BLaER1 treated with 17β-estradiol and CSF1 and Interleukin-3, amounts not matched to agents 10 nM and 100 nM (cell line): ENCODE results near the gene ADCY4.

Source experiments
- H3K27ac ChIP-seq, 11 experiments: shearing (Covaris generic); formaldehyde crosslinking; 2 replicates each; pipeline ENCODE4 v1.8.1; 2022
- H3K27me3 ChIP-seq, 11 experiments: shearing (Covaris generic); formaldehyde crosslinking; 2 replicates each; pipeline ENCODE4 v1.8.1; 2022
- H3K36me3 ChIP-seq, 11 experiments: shearing (Covaris generic); formaldehyde crosslinking; 2 replicates each; pipeline ENCODE4 v1.8.1; 2022
- H3K4me1 ChIP-seq, 10 experiments: shearing (Covaris generic); formaldehyde crosslinking; 2 replicates each; pipeline ENCODE4 v1.8.1; 2022
- H3K4me2 ChIP-seq, 11 experiments: shearing (Covaris generic); formaldehyde crosslinking; 2 replicates each; pipeline ENCODE4 v1.8.1; 2022
- H3K4me3 ChIP-seq, 10 experiments: shearing (Covaris generic); formaldehyde crosslinking; 2 replicates each; pipeline ENCODE4 v1.8.1; 2022
- H3K9ac ChIP-seq, 11 experiments: shearing (Covaris generic); formaldehyde crosslinking; 2 replicates each; pipeline ENCODE4 v1.8.1; 2022
- H3K9me3 ChIP-seq, 11 experiments: shearing (Covaris generic); formaldehyde crosslinking; replicated peaks in 1 of 11; 2 replicates each; pipeline ENCODE4 v1.8.1; 2022
- H4K20me1 ChIP-seq, 11 experiments: shearing (Covaris generic); formaldehyde crosslinking; 2 replicates each; pipeline ENCODE4 v1.8.1; 2022
- Cebpa-rat ChIP-seq, 11 experiments: shearing (Covaris generic); IDR thresholded peaks; 2 replicates each; pipeline ENCODE4 v1.8.1; 2022

ADCY4 gene

DNA sequence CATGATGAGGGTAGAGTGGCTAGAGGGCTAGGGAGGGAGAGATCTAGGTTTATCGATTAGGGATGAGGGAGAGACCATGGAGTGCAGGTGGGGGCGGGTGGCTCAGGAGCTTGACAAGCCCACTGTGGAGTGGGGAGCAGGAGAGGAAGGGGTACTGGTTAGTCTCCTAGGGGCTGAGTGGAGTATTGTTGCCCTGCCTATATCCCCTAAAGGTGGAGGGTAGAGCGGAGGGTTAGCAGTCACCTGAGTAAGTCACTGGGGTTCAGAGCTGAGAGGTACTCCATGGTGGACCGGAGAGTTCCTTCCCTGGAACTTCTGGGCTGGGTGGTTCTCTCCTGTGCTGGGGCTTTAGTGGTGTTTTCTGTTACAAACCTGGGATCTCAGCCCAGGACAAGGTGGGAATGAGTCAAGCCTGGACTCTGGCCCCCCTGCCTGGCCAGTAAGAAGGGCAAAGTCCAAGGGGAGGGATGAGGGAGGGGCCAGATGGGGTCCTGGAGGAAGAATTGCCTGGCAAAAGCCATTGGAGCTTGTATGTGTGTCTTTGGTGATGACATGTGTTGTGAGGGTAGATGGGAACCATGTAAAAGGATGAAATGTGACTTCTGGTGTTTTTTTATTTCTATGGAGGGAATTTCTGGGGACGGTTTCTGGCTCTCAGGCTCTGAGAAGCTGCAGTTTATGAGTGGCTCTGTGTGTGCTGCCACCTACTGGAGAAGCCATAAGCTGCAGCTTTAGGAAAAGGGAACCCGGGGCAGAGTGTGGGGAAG, 27.1 kb downstream of the ADCY4 start, which contains the start of gene CIDEB:
TSS of gene CIDEB (minus strand) at position 403 of the 767 bp plus-strand sequence. CDS start at position 284, 119 bp downstream.
- Histone ChIP-seq H3K4me2 (peak within 1 kb of the TSS; percentile 23 to 100 (median 96); a peak in 21 of 22 replicates), H3K36me3 (peaks cover 51 to 77% (median 65%) of the 10 kb centered on the region in 11 experiments), H3K9me3 (no peaks in the 10 kb centered on the region), H3K27me3 (no peaks in the 10 kb centered on the region), H3K9ac (peak within 1 kb of the TSS in 9 of 11 experiments; percentile 22 to 91 (median 88); a peak in 11 of 22 replicates), H3K27ac (peak within 1 kb of the TSS in 9 of 11 experiments; percentile 9 to 93 (median 22); a peak in 12 of 22 replicates), H4K20me1 (peaks cover 0 to 69% (median 24%) of the 10 kb centered on the region in 11 experiments; a peak in 13 of 22 replicates), H3K4me1 (peaks cover 47 to 60% (median 52%) of the 10 kb centered on the region in 10 experiments), H3K4me3 (peak within 1 kb of the TSS in 3 of 10 experiments; percentile 70 to 80 (median 75); a peak in 4 of 20 replicates)
- TF ChIP-seq Cebpa-rat (IDR thresholded peaks at IDR 0.05) = no peak

DNA sequence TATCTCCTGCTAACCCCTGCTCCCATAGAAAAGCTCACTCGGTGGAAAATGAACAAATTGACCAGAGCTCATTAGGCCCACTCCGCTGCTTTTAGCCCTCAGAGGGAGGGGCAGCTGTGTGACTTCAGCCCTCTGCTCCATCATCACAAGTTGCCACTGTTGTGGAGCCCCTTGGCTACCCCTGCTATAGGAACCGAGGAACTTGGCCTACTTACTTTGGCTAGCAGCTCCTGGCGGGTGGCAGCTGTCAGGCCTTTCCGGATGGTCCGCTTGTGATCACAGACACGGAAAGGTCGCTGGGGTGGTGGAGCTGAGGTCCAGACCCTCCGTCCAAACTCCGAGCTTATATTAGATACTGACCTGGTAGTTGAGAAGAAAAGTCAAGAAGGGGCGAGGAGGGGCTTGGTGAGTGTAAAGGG, 27.7 kb downstream of the ADCY4 start:
- peaks cover 41 to 56% (median 47%) of the 10 kb centered on the region in 10 experiments for H3K4me1 ChIP-seq
- no peaks in the 10 kb centered on the region for H3K27me3 ChIP-seq
- no peaks in the 10 kb centered on the region for H3K9me3 ChIP-seq
- no peak overlapping the region for H3K4me3 ChIP-seq
- no peak for TF ChIP-seq Cebpa-rat (IDR thresholded peaks at IDR 0.05)
- H3K4me2 ChIP-seq = 0 out of 22 replicates have a peak overlapping the region, but pooled peaks of 1 of the 11 experiments have one; percentile 100
- peaks cover 57 to 83% (median 71%) of the 10 kb centered on the region in 11 experiments for H3K36me3 ChIP-seq
- H3K27ac ChIP-seq = peak overlapping the region in 1 of 11 experiments; percentile 23; a peak in 2 of 22 replicates
- H4K20me1 ChIP-seq = peaks cover 0 to 75% (median 30%) of the 10 kb centered on the region in 11 experiments; a peak in 13 of 22 replicates
- peak overlapping the region in 5 of 11 experiments; percentile 2 to 40 (median 22); a peak in 3 of 22 replicates for H3K9ac ChIP-seq

DNA sequence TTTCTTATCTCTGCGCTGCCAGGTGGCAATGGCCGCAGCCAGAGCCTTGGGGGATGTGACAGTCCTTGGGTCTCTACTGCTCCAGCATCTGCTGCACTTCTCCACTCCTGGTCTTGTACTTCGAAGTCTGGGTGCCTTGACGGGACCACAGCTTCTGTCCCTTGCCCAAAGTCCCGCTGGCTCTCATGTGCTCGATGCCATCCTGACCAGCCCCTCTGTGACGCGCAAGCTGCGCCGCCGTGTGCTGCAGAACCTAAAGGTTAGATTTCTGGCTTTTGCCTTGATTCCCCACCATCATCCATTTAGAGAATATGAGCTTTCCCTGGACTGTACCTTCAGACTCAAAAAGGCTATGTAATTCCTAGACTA, 30.9 kb downstream of the ADCY4 start:
- H3K36me3 ChIP-seq = peaks cover 68 to 82% (median 78%) of the 10 kb centered on the region in 11 experiments

DNA sequence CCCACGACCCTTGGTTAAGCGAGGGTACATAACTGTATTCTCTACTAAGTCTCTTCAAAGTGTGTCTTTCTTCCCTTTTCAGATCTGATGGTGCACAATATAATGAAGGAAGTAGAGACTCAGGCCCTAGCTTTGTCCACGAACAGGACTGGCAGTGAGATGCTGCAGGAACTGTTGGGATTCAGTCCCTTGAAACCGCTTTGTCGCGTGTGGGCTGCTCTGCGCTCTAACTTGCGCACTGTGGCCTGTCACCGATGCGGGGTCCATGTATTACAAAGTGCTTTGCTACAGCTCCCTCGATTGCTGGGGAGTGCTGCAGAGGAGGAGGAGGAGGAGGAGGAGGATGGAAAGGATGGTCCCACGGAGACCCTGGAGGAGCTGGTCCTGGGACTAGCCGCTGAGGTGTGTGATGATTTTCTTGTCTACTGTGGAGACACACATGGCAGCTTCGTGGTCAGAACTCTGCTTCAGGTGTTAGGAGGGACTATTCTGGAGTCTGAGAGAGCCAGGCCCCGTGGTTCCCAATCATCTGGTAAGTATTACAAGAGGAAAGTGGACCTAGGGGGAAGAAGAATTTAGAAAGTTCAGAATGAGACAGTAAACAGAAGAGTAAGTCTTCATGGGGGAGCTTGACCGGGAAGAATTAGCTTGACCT, 34.4 kb downstream of the ADCY4 start:
- Histone ChIP-seq H3K9ac (peak overlapping the region; percentile 75 to 93 (median 85)), H3K27me3 (no peaks in the 10 kb centered on the region), H3K9me3 (no peaks in the 10 kb centered on the region), H3K4me3 (peak overlapping the region; percentile 64 to 95 (median 88)), H3K36me3 (peaks cover 48 to 56% (median 54%) of the 10 kb centered on the region in 11 experiments), H3K27ac (peak overlapping the region in 10 of 11 experiments; percentile 65 to 87 (median 78); a peak in 21 of 22 replicates), H4K20me1 (peaks cover 0 to 49% (median 7%) of the 10 kb centered on the region in 11 experiments; a peak in 11 of 22 replicates), H3K4me1 (peaks cover 53 to 65% (median 55%) of the 10 kb centered on the region in 10 experiments), H3K4me2 (peak overlapping the region; percentile 81 to 100 (median 97))
- no peak for TF ChIP-seq Cebpa-rat (IDR thresholded peaks at IDR 0.05)

More for the DNA sequence above, 30.9 kb downstream of the ADCY4 start:
- TF ChIP-seq Cebpa-rat (IDR thresholded peaks at IDR 0.05) = no peak
- Histone ChIP-seq H3K4me2 (no peak overlapping the region), H3K4me1 (peaks cover 30 to 49% (median 35%) of the 10 kb centered on the region in 10 experiments), H4K20me1 (peaks cover 0 to 80% (median 24%) of the 10 kb centered on the region in 11 experiments; a peak in 12 of 22 replicates), H3K27me3 (no peaks in the 10 kb centered on the region), H3K9ac (0 out of 22 replicates have a peak overlapping the region, but pooled peaks of 1 of the 11 experiments have one; percentile 24), H3K27ac (no peak overlapping the region), H3K4me3 (no peak overlapping the region), H3K9me3 (no peaks in the 10 kb centered on the region)

DNA sequence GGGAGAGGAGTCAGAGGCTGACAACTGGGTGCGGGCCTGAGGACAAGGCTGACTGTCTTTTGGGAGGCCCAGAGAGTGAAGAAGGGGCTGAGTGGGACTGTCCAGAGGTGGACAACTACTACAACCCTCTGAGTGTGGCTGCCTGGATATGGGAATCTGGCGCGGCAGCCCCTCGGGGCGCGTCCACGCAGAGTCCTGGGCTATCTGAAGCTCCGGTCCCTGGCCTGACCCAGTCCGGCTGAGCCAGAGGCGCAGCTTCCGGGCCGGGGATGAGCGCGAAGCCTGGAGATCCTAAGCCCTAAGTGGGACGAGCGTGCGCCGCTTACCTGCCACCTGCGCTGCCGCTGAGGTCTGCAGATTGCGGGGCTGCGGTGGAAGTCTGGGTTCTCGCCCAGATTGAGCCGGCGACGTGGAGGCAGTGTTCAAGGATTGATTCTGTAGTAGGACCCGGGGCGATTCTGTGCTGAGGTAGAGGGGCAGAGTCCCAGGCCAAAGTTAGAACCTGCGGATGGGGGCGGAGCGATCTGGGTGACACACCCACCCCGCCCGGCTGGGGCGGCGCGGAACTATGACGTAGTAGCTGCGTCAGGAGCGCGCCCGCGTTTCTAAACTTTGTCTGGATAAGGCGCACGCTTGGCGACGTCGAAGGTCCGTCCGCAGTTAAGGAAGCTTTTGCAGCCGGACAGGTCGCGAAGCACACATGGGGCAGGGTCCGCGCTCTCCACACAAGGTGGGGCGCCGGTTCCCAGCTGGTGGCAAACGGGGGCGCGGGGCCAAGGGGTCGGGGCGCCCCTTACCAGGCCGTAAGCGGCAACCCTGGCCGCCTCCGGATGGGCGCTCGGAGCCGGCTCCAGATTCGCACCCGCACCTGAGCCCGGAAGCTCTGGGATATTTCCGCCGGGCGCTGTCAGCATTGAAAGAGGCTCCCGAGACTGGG, 35.3 kb downstream of the ADCY4 start, which contains the start of the genes DHRS1 and NOP9:
TSS of gene DHRS1 (minus strand) at position 526 of the 937 bp plus-strand sequence. CDS start 674 bp downstream, outside the sequence.
TSS of gene NOP9 (plus strand) at position 596 of the 937 bp plus-strand sequence. CDS start at position 701, 105 bp downstream.
- Histone ChIP-seq H3K9me3 (no peaks in the 10 kb centered on the region), H3K4me1 (peaks cover 53 to 65% (median 55%) of the 10 kb centered on the region in 10 experiments), H3K4me3 (peak within 1 kb of the TSS; percentile 64 to 95 (median 88)), H3K36me3 (peaks cover 42 to 56% (median 49%) of the 10 kb centered on the region in 11 experiments), H3K27ac (peak within 1 kb of the TSS; percentile 60 to 87 (median 78)), H3K4me2 (peak within 1 kb of the TSS; percentile 81 to 100 (median 98)), H4K20me1 (peaks cover 0 to 43% (median 5%) of the 10 kb centered on the region in 11 experiments; a peak in 8 of 22 replicates), H3K27me3 (no peaks in the 10 kb centered on the region), H3K9ac (peak within 1 kb of the TSS; percentile 75 to 93 (median 85))
- no peak for TF ChIP-seq Cebpa-rat (IDR thresholded peaks at IDR 0.05)

DNA sequence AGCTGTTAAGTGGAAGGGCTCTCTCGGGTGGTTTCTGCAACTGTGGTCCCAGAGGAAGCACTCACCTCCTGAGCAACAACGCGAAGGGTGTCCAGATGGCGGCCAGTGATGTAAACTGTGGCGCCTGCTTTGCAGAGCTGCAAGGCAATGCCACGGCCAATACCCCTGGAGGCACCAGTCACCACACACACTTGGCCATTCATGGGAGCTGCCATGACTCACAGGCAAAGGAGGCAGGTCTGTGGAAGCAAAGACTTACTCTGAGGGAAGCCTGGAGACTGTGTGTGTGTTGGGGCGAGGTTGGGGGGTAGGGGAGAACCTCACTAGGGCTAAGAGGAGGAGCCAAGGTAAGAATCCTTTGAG, 36.0 kb downstream of the ADCY4 start:
- peak overlapping the region; percentile 81 to 100 (median 98) for H3K4me2 ChIP-seq
- H3K9ac ChIP-seq = peak overlapping the region; percentile 75 to 93 (median 85)
- TF ChIP-seq Cebpa-rat (IDR thresholded peaks at IDR 0.05) = no peak
- H3K4me3 ChIP-seq = peak overlapping the region; percentile 64 to 95 (median 88)
- peak overlapping the region; percentile 60 to 87 (median 78); a peak in 21 of 22 replicates for H3K27ac ChIP-seq
- H4K20me1 ChIP-seq = peaks cover 0 to 36% (median 5%) of the 10 kb centered on the region in 11 experiments; a peak in 8 of 22 replicates
- H3K9me3 ChIP-seq = no peaks in the 10 kb centered on the region
- peaks cover 53 to 65% (median 55%) of the 10 kb centered on the region in 10 experiments for H3K4me1 ChIP-seq
- H3K36me3 ChIP-seq = peaks cover 36 to 55% (median 43%) of the 10 kb centered on the region in 11 experiments
- no peaks in the 10 kb centered on the region for H3K27me3 ChIP-seq

DNA sequence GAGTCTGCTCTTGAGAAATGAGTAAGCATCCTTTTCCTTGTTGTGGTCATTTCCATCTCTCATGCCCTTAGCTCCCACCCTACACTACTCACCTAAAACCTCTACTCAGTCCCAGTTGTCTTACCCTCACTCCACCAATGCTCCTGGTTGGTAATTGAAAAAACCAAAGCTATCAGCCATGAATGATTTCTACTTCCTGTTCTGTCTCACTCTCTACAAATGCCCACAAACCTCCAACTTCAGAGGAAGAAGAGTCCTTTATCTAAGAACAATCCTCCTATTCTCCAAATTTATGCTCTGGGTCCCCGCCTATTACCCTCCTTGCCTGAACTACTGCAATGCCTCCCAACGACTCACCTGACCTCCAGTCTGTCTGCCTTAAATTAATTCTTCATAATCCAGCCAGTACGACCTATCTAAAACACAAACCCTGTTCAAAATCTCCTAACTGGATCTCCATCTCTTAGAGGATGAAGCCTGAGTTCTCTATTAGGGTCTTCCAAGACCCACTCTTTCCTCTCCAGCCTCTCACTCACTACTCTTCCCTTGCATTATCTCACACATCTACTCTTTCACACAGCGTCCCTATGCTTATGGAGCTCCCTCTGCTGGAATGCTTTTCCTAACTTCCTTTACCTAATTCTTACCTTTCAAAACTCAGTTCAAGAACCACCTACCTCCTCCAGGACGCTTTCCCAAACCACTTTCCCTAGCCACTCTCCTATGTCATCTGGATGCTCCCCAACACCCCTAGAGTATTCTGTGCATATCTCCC, 37.5 kb downstream of the ADCY4 start:
- Histone ChIP-seq H3K9me3 (no peaks in the 10 kb centered on the region), H4K20me1 (peaks cover 0 to 21% (median 5%) of the 10 kb centered on the region in 11 experiments; a peak in 5 of 22 replicates), H3K4me2 (peak overlapping the region; percentile 68 to 100 (median 97)), H3K27ac (peak overlapping the region in 10 of 11 experiments; percentile 9 to 70 (median 63); a peak in 19 of 22 replicates), H3K4me1 (peaks cover 53 to 59% (median 54%) of the 10 kb centered on the region in 10 experiments), H3K27me3 (no peaks in the 10 kb centered on the region), H3K36me3 (peaks cover 25 to 55% (median 39%) of the 10 kb centered on the region in 11 experiments), H3K9ac (peak overlapping the region; percentile 5 to 65 (median 44); a peak in 18 of 22 replicates), H3K4me3 (peak overlapping the region in 3 of 10 experiments; percentile 4 to 41 (median 21); a peak in 4 of 20 replicates)
- no peak for TF ChIP-seq Cebpa-rat (IDR thresholded peaks at IDR 0.05)
